Erythroblast (primary cell): ENCODE data around the gene TCF20.

Experiments used
- GATA1 ChIP-seq: IDR thresholded peaks from 2 replicates; pipeline ENCODE4 v1.6.1; 2011; ENCODE audit warnings: low read depth, mild to moderate bottlenecking, control low read depth, low read length, moderate library complexity
- POLR2A ChIP-seq: IDR thresholded peaks from 2 replicates; pipeline ENCODE4 v1.6.1; 2011; ENCODE audit warnings: mild to moderate bottlenecking, low read length

DNA sequence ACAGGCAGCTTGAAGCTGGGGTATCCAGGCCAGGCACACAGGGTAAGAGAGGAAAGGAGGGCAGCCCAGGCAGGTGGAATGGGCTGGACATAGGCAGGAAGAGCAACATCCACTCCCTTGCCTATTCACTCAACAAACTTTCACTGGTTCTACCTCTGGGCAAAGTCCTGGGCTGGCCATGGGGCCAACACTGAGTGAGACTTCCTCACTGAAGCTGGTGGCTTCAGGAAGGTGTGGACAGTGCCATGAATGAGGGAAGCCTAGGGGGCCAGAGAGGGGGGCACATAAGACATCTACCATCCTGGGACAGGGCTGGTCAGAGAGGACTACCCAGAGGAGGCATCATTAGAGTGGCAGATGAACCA lies 44.9 kb upstream of the TCF20 start:
- TF ChIP-seq POLR2A: no peak
- no peak for TF ChIP-seq GATA1
